HuH-7 (cell line): ENCODE results near the gene NPIPA1.
"Not testable (repeated sequence)": the region's sequence is repeated elsewhere in the genome, so short reads cannot be mapped to it uniquely, and the experiment has no call there.

Source experiments
- DNase-seq: peaks from one replicate; pipeline ENCODE4 v3.0.0; 2011; ENCODE audit warnings: low spot score

The NPIPA1 gene

GRCh38 chr16:14930971-14931370, 6.3 kb upstream of the NPIPA1 start:
- DNase-seq, result not testable (repeated sequence)

GRCh38 chr16:14932581-14933375, 4.5 kb upstream of the NPIPA1 start:
- not testable (repeated sequence) for DNase-seq

- not testable (repeated sequence) for DNase-seq
These were observed 751 bp downstream of the NPIPA1 start for GRCh38 chr16:14937994-14938393.

- not testable (repeated sequence) for DNase-seq
These were observed 5.4 kb downstream of the NPIPA1 start for GRCh38 chr16:14942686-14943085.

GRCh38 chr16:14955546-14956231, 18.4 kb downstream of the NPIPA1 start:
- DNase-seq, result no peak

- DNase-seq, result no peak
These were observed 20.5 kb downstream of the NPIPA1 start for GRCh38 chr16:14957576-14958322.

GRCh38 chr16:14958323-14958600, 21.0 kb downstream of the NPIPA1 start:
- DNase-seq, result no peak

GRCh38 chr16:14958970-14959369, 21.7 kb downstream of the NPIPA1 start:
- no peak for DNase-seq

GRCh38 chr16:14961405-14962186, 24.4 kb downstream of the NPIPA1 start:
- DNase-seq, result no peak

- DNase-seq, result no peak
These were observed 26.3 kb downstream of the NPIPA1 start for GRCh38 chr16:14963281-14964173.

- no peak for DNase-seq
These were observed 28.1 kb downstream of the NPIPA1 start for GRCh38 chr16:14965328-14965727.

- not testable (repeated sequence) for DNase-seq
These were observed 32.6 kb downstream of the NPIPA1 start for GRCh38 chr16:14969795-14970194.

- DNase-seq, result not testable (repeated sequence)
These were observed 34.5 kb downstream of the NPIPA1 start for GRCh38 chr16:14971621-14972228.

GRCh38 chr16:14973785-14974322, 36.6 kb downstream of the NPIPA1 start:
- DNase-seq, result not testable (repeated sequence)

- DNase-seq, result not testable (repeated sequence)
These were observed 37.0 kb downstream of the NPIPA1 start for GRCh38 chr16:14974331-14974655.

GRCh38 chr16:14974656-14975417, 37.6 kb downstream of the NPIPA1 start, which contains the start of gene PDXDC1:
Gene PDXDC1 (plus strand): TSS chr16:14975026. CDS start chr16:14975200, 174 bp downstream.
- peak; percentile 58 for DNase-seq

GRCh38 chr16:14975418-14976194, 38.4 kb downstream of the NPIPA1 start:
- not testable (repeated sequence) for DNase-seq

GRCh38 chr16:14976971-14977736, 39.9 kb downstream of the NPIPA1 start:
- not testable (repeated sequence) for DNase-seq
